Fibroblast of pulmonary artery (primary cell): ENCODE measurements around the gene HMMR.
"Not testable (repeated sequence)": the region's sequence is repeated elsewhere in the genome, so short reads cannot be mapped to it uniquely, and the experiment has no call there.

Source experiments
- DNase-seq: peaks from one replicate; pipeline ENCODE4 v3.0.0-alpha.2; 2010; ENCODE audit warnings: low read depth
- H3K4me3 ChIP-seq: replicated peaks from 2 replicates; pipeline ENCODE4 v1.5.1; 2011; ENCODE audit warnings: low read depth, mild to moderate bottlenecking, control low read depth, low read length, moderate library complexity
- CTCF ChIP-seq: IDR thresholded peaks from 2 replicates; pipeline ENCODE4 v1.5.1; 2011; ENCODE audit warnings: mild to moderate bottlenecking, control low read depth, low read length, inconsistent platforms; ENCODE audit errors: missing control alignments

HMMR gene

DNA sequence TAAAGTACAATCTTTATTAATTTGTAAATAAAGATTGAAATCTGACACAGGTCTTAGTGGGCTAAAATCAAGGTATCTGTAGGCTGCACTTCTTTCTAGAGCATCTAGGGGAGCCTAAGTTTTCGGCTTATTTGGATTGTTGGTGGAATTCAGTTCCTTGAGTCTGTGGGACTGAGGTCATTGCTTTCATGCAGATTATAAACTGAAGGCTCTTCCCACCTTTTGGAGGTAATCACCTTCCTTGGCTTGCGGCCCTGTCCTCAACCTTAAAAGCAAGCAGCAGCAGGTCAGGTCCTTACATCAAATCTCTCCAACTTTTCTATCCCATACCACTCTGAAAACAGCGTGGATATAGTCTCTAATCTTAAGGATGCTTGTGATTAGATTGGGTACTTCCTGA is 70.8 kb downstream of the HMMR start:
- TF ChIP-seq CTCF, result no peak

DNA sequence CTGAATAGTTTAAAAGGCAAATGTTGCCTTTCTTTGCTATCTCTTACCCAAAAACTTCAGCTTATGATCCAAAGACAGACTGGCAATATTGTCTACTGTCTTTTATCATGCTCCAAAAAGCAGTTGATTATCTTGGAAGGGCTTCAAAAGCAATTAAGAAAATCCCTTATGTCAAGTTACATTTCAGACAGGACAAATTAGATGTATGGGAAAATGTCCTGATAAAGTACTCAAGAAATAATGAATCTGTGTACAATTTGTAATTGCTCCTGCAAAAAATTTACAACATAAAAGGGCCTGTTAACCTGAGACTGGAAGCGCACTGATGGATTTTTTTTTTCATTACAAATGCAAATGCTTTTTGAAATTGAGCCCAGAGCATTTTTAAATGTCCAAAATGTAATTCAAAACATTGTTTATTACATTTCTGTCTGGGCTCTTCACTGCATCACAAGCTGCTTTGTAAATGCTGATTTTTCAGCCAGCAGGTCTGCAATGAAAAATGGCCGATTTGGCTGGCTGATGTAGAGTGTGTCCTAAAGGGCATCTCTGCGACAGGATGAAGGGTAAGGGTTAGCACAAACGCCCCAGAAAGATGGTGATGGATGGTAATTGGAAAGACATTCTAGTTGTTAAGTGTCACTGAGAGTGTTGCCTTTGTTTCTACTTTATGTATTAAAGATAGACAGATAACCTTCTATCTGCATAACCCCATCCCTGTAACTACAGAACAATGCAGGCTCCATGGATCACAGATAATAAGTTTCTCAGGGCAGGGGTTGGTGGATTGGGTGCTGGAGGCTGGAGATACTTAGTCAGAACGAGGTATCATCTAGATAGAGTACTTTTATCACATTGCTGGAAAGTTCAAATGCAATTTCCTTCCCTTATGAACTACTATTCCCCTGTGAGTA is 72.0 kb downstream of the HMMR start:
- no peak overlapping the region for H3K4me3 ChIP-seq
- no peak for DNase-seq
- TF ChIP-seq CTCF, result no peak

More for the DNA sequence above, 70.8 kb downstream of the HMMR start:
- DNase-seq, result no peak
- H3K4me3 ChIP-seq, result no peak overlapping the region

DNA sequence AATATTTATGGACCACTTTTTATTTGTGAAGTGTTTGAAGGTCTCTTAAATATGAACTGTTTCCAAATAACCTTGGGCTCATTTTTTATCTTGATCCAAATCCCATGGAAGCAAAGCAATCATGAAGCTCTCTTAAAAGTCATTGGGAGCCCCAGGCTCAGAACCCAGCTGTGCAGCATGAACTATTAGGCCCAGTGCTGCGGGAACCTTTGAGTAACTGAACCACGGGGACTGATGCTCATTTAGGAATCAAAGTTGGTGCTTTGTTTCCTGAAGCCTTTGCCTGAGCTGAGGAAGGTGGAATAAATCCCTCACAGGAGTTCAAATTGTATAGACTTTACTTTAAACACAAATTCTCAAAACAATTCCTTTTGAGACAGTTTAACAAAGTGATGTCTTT is 72.8 kb downstream of the HMMR start:
- no peak overlapping the region for H3K4me3 ChIP-seq
- TF ChIP-seq CTCF, result no peak
- DNase-seq, result no peak

DNA sequence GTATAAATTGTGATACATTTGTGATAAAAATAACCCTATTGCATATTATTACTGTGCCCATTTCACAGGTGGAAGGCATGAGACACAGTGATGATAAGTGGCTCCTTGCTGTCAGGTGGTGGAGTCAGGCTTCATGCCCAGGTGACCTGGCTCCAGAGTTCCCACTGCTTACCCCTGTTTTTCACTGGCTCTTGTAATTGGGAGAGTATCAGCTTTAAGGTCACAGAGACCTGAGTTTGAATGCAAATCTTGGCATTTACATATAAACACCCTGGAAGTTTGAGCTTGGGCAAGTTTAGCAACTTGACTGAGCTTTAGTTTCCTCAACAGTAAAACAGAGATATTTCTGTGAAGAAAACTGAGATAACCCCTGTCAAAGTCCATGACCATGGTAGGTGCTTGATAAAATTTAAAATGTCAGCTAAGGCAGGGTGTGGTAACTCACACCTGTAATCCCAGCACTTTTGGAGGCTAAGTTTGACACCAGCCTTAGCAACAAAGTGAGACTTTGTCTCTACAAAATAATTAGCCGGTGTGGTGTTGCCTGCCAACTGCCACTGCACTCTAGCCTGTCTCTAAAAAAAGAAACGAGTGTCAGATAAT is 74.2 kb downstream of the HMMR start:
- H3K4me3 ChIP-seq, result no peak overlapping the region
- no peak for TF ChIP-seq CTCF

GRCh38 chr5:163535290-163535689 is 74.9 kb downstream of the HMMR start:
- TF ChIP-seq CTCF, result no peak
- no peak for DNase-seq
- no peak overlapping the region for H3K4me3 ChIP-seq

More for the DNA sequence above, 74.2 kb downstream of the HMMR start:
- no peak for DNase-seq

DNA sequence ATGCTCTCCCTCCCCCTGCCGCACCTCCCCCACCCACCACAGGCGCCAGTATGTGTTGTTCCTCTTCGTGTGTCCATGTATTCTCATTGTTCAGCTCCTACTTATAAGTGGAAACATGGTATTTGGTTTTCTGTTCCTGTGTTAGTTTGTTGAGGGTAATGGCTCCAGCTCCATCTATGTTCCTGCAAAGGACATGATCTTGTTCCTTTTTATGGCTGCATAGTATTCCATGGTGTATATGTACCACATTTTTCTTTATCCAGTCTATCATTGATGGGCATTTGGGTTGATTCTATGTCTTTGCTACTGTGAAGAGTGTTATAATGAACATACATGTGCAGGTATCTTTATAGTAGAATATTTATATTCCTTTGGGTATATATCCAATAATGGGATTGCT is 76.0 kb downstream of the HMMR start:
- H3K4me3 ChIP-seq, DNase-seq: not testable (repeated sequence)

GRCh38 chr5:163540696-163541095 is 80.3 kb downstream of the HMMR start:
- no peak for TF ChIP-seq CTCF
- H3K4me3 ChIP-seq, result no peak overlapping the region
- no peak for DNase-seq
